Naive thymus-derived CD8-positive, alpha-beta T cell (primary cell): ENCODE data around the gene SNRPD2. TPM values are rescaled to one million over a fixed set of nuclear protein-coding genes. Genes with fewer than 3 reads are reported as not detected.
"Not testable (repeated sequence)": the region's sequence is repeated elsewhere in the genome, so short reads cannot be mapped to it uniquely, and the experiment has no call there.

Source experiments
- ATAC-seq, 2 donors: fragments of 150-1000 bp; cut with Tn5 transposase in 1 of 2; sonication (Bioruptor Pico), chemical (Tn5 transposase) in 1 of 2; 1 replicate in 1 of 2; 2 replicates in 1 of 2; pipeline ENCODE4 v1.10.0; 2021; ENCODE audit warnings: mild to moderate bottlenecking in 2 of 2, moderate library complexity in 2 of 2
- POLR2A ChIA-PET: fragments of 350-600 bp; sonication (Branson Sonifier 250); formaldehyde crosslinking; loops from one replicate; lab custom pipeline; 2021; ENCODE audit warnings: antibody characterized with exemption; lab: Charles Lee
- DNase-seq, 10 donors: peaks; one replicate each; pipeline versions ENCODE4 v3.0.0 to v3.0.0-alpha.2; 2020 to 2022
- H3K27ac Mint-ChIP-seq, 10 donors: one replicate each; pipeline ENCODE4 v1.8.0; 2020 to 2022; ENCODE audit warnings: mild to moderate bottlenecking in 10 of 10, mixed read lengths in 10 of 10, moderate library complexity in 4 of 10, inconsistent platforms in 1 of 10
- H3K27me3 Mint-ChIP-seq, 5 donors: one replicate each; pipeline ENCODE4 v1.8.0; 2021 to 2022; ENCODE audit warnings: mixed read lengths in 5 of 5
- H3K36me3 Mint-ChIP-seq, 3 donors: one replicate each; pipeline ENCODE4 v1.8.0; 2020 to 2022; ENCODE audit warnings: mixed read lengths in 3 of 3, mild to moderate bottlenecking in 2 of 3, inconsistent platforms in 1 of 3
- H3K4me1 Mint-ChIP-seq, 4 donors: one replicate each; pipeline ENCODE4 v1.8.0; 2021 to 2022; ENCODE audit warnings: mixed read lengths in 4 of 4
- H3K4me3 Mint-ChIP-seq, 10 donors: one replicate each; pipeline ENCODE4 v1.8.0; 2020 to 2022; ENCODE audit warnings: mild to moderate bottlenecking in 10 of 10, mixed read lengths in 10 of 10, moderate library complexity in 6 of 10, inconsistent platforms in 1 of 10
- H3K9me3 Mint-ChIP-seq, 9 donors: one replicate each; pipeline ENCODE4 v1.8.0; 2020 to 2022; ENCODE audit warnings: mixed read lengths in 9 of 9, mild to moderate bottlenecking in 3 of 9, inconsistent platforms in 1 of 9, moderate library complexity in 1 of 9
- polyA plus RNA-seq, 3 donors: library from polyadenylated mRNA; unstranded; fragments of 300-500 nt; fragmentation: Illumina TruSeq; gene quantifications; one replicate each; pipeline ENCODE4 v1.2.3, GENCODE V29; 2021
- total RNA-seq, 8 experiments: library from RNA in 2 of 8; stranded (reverse) in 2 of 8; gene quantifications; one replicate each; pipeline ENCODE4 v1.2.3 and lab custom pipeline; 2021 to 2026

Gene SNRPD2
- 100 to 1,000 TPM; 395 to 410 TPM for total RNA-seq
- polyA plus RNA-seq = 1,000 to 10,000 TPM; 1,119 to 1,289 (median 1,220) TPM
- total RNA-seq (lab: John Stamatoyannopoulos, UW) = 99.9 to 239 (median 116) reads per million in 6 experiments

GRCh38 chr19:45691516-45692186, at the start of gene SNRPD2:
SNRPD2 (minus strand) TSS chr19:45691953; CDS start chr19:45691888, 65 bp downstream.
- H3K36me3 Mint-ChIP-seq = peaks cover 0 to 41% (median 6%) of the 10 kb centered on the region in 3 donors
- H3K27ac Mint-ChIP-seq = peak within 1 kb of the TSS; percentile 89 to 99 (median 96)
- H3K4me1 Mint-ChIP-seq = peaks cover 9 to 35% (median 23%) of the 10 kb centered on the region in 4 donors
- no peaks in the 10 kb centered on the region for H3K9me3 Mint-ChIP-seq
- POLR2A ChIA-PET = interaction anchor here (0.6 to 3.5 kb wide), 17 partner anchors 9 to 304 kb away, joined by 3 to 47 read pairs (median 5); partner anchors contain the start of genes CCDC61, FBXO46, GIPR and MYPOP
- DNase-seq = peak in 9 of 10 donors; percentile 84 to 96 (median 91)
- H3K4me3 Mint-ChIP-seq = peak within 1 kb of the TSS; percentile 91 to 100 (median 96)
- H3K27me3 Mint-ChIP-seq = no peaks in the 10 kb centered on the region
- ATAC-seq = peak; percentile 46 to 53

- H3K27ac Mint-ChIP-seq = peak overlapping the region in 1 of 10 donors; percentile 53
- H3K36me3 Mint-ChIP-seq = no peaks in the 10 kb centered on the region
- no peaks in the 10 kb centered on the region for H3K4me1 Mint-ChIP-seq
- H3K27me3 Mint-ChIP-seq = peaks cover 4 to 7% (median 6%) of the 10 kb centered on the region in 5 donors
- DNase-seq = no peak
- POLR2A ChIA-PET = no interaction called here
- no peaks in the 10 kb centered on the region for H3K9me3 Mint-ChIP-seq
- ATAC-seq = no peak
- H3K4me3 Mint-ChIP-seq = no peak overlapping the region
These were observed 48.0 kb upstream of the SNRPD2 start for GRCh38 chr19:45739498-45740439.

- POLR2A ChIA-PET = interaction anchor here (0.6 to 0.8 kb wide), 2 partner anchors 16 to 36 kb away, joined by 3 to 4 read pairs; partner anchors contain the start of gene SIX5
- H3K36me3 Mint-ChIP-seq = peaks cover 0 to 1% (median 0%) of the 10 kb centered on the region in 3 donors
- DNase-seq (no peak), ATAC-seq (no peak)
- peaks cover 0 to 4% (median 2%) of the 10 kb centered on the region in 5 donors for H3K27me3 Mint-ChIP-seq
- H3K9me3 Mint-ChIP-seq = no peaks in the 10 kb centered on the region
- H3K4me3 Mint-ChIP-seq = peak within 1 kb of the TSS in 4 of 10 donors; percentile 29 to 53 (median 42)
- H3K4me1 Mint-ChIP-seq = peaks cover 12 to 23% (median 22%) of the 10 kb centered on the region in 4 donors
- peak within 1 kb of the TSS in 1 of 10 donors; percentile 54 for H3K27ac Mint-ChIP-seq
These were observed 41.5 kb upstream of the SNRPD2 start, which contains the start of gene MEIOSIN for GRCh38 chr19:45733160-45733810. MEIOSIN (plus strand) TSS chr19:45733439; CDS start chr19:45735377, 1,938 bp downstream.

DNA sequence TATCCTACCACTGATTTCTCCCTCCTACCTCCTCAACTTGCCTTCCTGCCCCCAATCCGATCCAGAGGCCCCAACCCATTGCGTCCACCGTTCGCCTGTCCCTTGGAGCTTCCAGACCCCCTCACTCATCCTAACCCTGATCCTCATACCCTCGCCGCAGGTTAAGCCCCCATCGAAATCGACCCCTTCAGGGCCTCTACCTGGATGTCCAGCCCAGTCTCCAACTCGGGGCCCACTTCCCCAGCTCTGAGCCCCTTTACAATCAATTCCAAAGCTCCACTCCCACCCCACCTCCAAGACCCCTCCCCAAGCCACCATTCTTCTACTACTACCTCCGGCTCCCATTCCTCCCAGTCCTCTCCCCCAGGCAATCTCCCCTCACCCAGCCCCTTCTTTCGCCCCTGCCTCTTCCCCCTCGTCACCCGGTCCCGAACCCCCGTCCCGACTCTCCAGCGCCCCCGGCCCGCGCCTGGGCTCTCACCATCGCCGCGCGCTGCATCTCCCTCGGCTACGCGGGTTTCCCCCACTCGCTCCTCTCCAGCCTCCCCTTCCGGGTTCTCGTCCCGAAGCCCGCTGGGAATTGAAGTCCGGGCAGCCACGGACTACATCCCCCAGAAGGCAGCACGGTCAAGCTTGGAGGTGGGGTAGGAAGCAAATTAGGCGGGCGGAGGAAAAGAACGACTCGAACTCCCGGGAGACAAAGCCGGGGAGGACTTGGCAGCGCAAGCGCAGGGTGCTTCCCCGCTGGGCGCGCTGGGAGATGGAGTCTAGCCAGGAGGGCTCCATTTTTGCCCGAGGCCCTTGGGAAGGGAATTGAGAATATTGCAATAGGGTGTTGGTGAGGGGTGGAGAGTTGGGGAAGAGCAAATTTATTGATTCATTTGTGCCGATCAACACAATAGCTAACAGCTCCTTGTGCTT, 38.9 kb upstream of the SNRPD2 start, which contains the start of gene FBXO46:
FBXO46 (minus strand) TSS at position 529 of the 921 bp plus-strand sequence. CDS start 17,401 bp downstream, outside the sequence.
- POLR2A ChIA-PET = interaction anchor here (0.5 to 3.0 kb wide), 15 partner anchors 10 to 870 kb away, joined by 3 to 51 read pairs (median 4); partner anchors contain the start of genes DMWD, QPCTL, SIX5 and SNRPD2

GRCh38 chr19:45729800-45730290, 38.1 kb upstream of the SNRPD2 start:
- POLR2A ChIA-PET = interaction anchor here (0.7 to 3.0 kb wide), 8 partner anchors 9 to 63 kb away, joined by 3 to 51 read pairs (median 8); partner anchors contain the start of genes DMWD, QPCTL, SIX5 and SNRPD2
- H3K4me1 Mint-ChIP-seq = peaks cover 20 to 46% (median 37%) of the 10 kb centered on the region in 4 donors
- no peak for ATAC-seq

More for the DNA sequence above, 38.9 kb upstream of the SNRPD2 start, which contains the start of gene FBXO46:
- Mint-ChIP-seq H3K9me3 (no peaks in the 10 kb centered on the region), H3K4me3 (peak within 1 kb of the TSS; percentile 90 to 99 (median 94)), H3K27me3 (no peaks in the 10 kb centered on the region), H3K27ac (peak within 1 kb of the TSS; percentile 84 to 96 (median 94)), H3K4me1 (peaks cover 20 to 46% (median 37%) of the 10 kb centered on the region in 4 donors), H3K36me3 (peaks cover 0 to 13% (median 0%) of the 10 kb centered on the region in 3 donors)
- ATAC-seq = peak; percentile 99 to 100
- DNase-seq = peak; percentile 74 to 95 (median 90)

DNA sequence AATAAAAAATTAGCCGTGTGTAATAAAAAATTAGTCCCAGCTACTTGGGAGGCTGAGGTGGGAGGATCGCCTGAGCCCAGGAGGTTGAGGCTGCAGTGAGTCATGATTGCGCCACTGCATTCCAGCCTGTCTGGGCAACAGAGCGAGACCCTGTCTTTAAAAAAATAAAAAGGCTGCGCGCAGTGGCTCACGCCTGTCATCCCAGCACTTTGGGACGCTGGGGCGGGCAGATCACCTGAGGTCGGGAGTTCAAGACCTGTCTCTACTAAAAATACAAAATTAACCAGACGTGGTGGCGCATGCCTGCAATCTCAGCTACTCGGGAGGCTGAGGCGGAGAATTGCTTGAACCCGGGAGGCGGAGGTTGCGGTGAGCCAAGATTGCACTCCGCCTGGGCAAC, 36.9 kb upstream of the SNRPD2 start:
- Mint-ChIP-seq H3K4me1 (peaks cover 24 to 53% (median 38%) of the 10 kb centered on the region in 4 donors), H3K4me3 (peak overlapping the region in 7 of 10 donors; percentile 4 to 66 (median 18)), H3K27ac (peak overlapping the region in 1 of 10 donors; percentile 82), H3K36me3 (peaks cover 0 to 23% (median 0%) of the 10 kb centered on the region in 3 donors)
- H3K9me3 Mint-ChIP-seq, DNase-seq, ATAC-seq, POLR2A ChIA-PET, H3K27me3 Mint-ChIP-seq: not testable (repeated sequence)

More at GRCh38 chr19:45729800-45730290, 38.1 kb upstream of the SNRPD2 start:
- peak overlapping the region; percentile 90 to 99 (median 94) for H3K4me3 Mint-ChIP-seq
- H3K27me3 Mint-ChIP-seq = no peaks in the 10 kb centered on the region
- H3K36me3 Mint-ChIP-seq = peaks cover 0 to 20% (median 0%) of the 10 kb centered on the region in 3 donors
- no peak for DNase-seq
- peak overlapping the region; percentile 84 to 96 (median 94) for H3K27ac Mint-ChIP-seq
- H3K9me3 Mint-ChIP-seq = no peaks in the 10 kb centered on the region

DNA sequence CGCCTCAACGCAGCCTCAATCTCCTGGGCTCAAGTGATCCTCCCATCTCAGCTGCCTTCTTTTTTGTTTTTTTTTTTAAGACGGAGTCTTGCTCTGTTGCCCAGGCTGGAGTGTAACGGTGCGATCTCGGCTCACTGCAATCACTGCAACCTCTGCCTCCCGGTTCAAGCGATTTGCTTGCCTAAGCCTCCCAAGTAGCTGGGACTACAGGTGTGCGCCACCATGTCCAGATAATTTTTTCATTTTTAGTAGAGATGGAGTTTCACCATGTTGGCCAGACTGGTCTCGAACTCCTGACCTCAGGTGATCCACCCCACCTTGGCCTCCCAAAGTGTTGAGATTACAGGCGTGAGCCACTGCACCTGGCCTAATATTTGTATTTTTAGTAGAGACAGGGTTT, 28.3 kb upstream of the SNRPD2 start:
- DNase-seq, ATAC-seq, H3K9me3 Mint-ChIP-seq, H3K27me3 Mint-ChIP-seq, H3K4me3 Mint-ChIP-seq: not testable (repeated sequence)
- peaks cover 23 to 47% (median 38%) of the 10 kb centered on the region in 4 donors for H3K4me1 Mint-ChIP-seq
- POLR2A ChIA-PET = interaction anchor here (0.7 to 3.5 kb wide), 2 partner anchors 10 to 31 kb away, joined by 3 to 18 read pairs; partner anchors contain the start of gene FBXO46
- H3K27ac Mint-ChIP-seq = peak overlapping the region in 3 of 10 donors; percentile 31 to 62 (median 56)
- peaks cover 4 to 38% (median 8%) of the 10 kb centered on the region in 3 donors for H3K36me3 Mint-ChIP-seq

DNA sequence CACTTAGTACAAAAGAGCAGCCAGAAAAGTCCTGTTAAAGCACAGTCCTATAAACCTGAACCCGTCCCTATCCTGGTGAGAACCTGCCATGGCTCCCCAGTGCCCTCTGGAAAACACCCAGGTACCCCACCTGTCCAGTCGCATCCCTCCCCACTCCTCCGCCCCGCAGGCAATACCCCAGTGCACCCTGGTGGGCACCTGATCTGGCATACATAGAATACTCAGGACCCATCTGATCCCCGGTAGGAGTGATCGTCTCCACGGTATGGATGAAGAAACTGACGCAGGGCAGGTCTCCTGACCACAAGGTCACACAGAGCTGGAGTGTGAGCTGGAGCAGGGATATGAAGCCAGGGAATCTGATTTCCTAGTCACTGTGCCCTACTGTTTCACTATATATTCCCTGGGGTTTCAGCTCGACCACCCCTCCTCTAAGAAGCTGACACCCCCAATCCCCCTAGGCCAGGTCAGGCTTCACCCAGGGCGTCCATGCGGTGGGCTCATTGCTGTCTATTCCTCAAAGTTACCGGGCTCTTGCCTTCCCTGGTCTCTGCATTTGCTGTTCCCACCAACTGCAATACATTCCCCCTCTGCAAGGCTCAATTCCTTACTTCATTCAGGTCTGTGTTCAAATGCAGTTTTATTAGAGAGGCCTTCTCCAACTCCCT, 26.4 kb upstream of the SNRPD2 start:
- Mint-ChIP-seq H3K27me3 (no peaks in the 10 kb centered on the region), H3K4me3 (peak overlapping the region; percentile 87 to 99 (median 97)), H3K27ac (peak overlapping the region; percentile 94 to 99 (median 96)), H3K9me3 (no peaks in the 10 kb centered on the region), H3K4me1 (peaks cover 22 to 56% (median 49%) of the 10 kb centered on the region in 4 donors), H3K36me3 (peaks cover 4 to 26% (median 8%) of the 10 kb centered on the region in 3 donors)
- no peak for ATAC-seq
- DNase-seq = no peak
- POLR2A ChIA-PET = interaction anchor here (0.6 to 4.7 kb wide), 10 partner anchors 8 to 184 kb away, joined by 3 to 51 read pairs (median 6); partner anchors contain the start of genes FBXO46, MEIOSIN, MYPOP and QPCTL

DNA sequence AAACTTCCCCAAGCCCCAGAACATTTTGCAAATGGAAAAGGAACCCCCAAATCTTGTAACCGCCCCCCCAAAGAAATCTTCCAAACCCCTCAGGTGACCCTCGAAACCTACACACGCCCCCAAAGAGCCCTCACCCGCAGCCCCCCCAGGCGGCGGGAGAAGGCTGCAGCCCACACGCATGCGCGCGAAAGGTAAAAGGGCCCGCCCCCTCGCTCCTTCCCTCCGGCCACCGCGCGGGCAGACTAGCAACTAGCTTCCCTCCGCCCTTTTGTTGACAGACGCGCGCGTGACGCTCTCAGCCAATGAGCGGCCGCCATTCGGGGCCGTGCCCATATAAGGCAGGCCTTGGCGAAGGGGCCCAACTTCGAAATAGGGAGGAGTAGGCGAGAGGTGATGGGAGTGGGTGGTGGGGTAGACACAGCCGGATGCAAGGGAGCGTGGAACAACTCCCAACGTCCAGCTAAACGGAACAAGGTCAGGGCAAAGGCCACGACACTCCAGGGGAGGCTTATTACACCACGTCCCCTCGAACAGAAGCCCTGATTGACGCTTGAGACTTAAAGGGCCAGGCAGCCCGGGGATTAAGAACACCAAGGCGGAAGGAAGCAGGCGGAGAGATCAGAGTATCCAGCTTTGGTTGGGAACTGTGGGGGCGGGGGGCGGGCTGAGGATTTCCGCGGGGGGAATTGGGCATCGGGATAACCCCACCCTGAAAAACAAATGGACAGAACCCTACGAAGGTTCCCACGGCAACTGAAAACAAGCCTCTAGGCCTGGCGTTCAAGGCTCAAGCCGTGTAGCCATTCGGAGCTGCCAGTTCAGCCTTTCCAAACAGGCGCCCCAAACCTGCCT, 25.6 kb upstream of the SNRPD2 start:
- POLR2A ChIA-PET = interaction anchor here (0.6 to 4.7 kb wide), 21 partner anchors 9 to 1539 kb away, joined by 3 to 51 read pairs (median 3); partner anchors contain the start of genes CCDC9, DMWD, FBXO46 and GIPR
- peak; percentile 96 for ATAC-seq
- Mint-ChIP-seq H3K27me3 (no peaks in the 10 kb centered on the region), H3K4me3 (peak overlapping the region; percentile 87 to 99 (median 97)), H3K4me1 (peaks cover 22 to 56% (median 49%) of the 10 kb centered on the region in 4 donors), H3K36me3 (peaks cover 4 to 21% (median 8%) of the 10 kb centered on the region in 3 donors), H3K27ac (peak overlapping the region; percentile 94 to 99 (median 96)), H3K9me3 (no peaks in the 10 kb centered on the region)
- peak; percentile 93 to 99 (median 98) for DNase-seq
